GM12801 (cell line): ENCODE data around the gene ZBED4.

Experiments used
- CTCF ChIP-seq: IDR thresholded peaks from one replicate; pipeline ENCODE4 v1.5.1; 2011; ENCODE audit warnings: control low read depth; ENCODE audit not compliant: insufficient read length; ENCODE audit errors: extremely low read depth

The ZBED4 gene

GRCh38 chr22:49856343-49856742 lies 2.7 kb downstream of the ZBED4 start:
- no peak for TF ChIP-seq CTCF

- TF ChIP-seq CTCF = no peak
Observed at GRCh38 chr22:49856766-49857618, 3.3 kb downstream of the ZBED4 start.

GRCh38 chr22:49858827-49859226 lies 5.2 kb downstream of the ZBED4 start:
- TF ChIP-seq CTCF = no peak

GRCh38 chr22:49861642-49862495 lies 8.2 kb downstream of the ZBED4 start:
- no peak for TF ChIP-seq CTCF

GRCh38 chr22:49862496-49862776 lies 8.8 kb downstream of the ZBED4 start:
- no peak for TF ChIP-seq CTCF

- no peak for TF ChIP-seq CTCF
Observed at GRCh38 chr22:49863931-49864330, 10.3 kb downstream of the ZBED4 start.

GRCh38 chr22:49865156-49865555 lies 11.5 kb downstream of the ZBED4 start:
- no peak for TF ChIP-seq CTCF
